Colon (tissue), 2 donors: ENCODE results near the gene MAPK9.

ENCODE experiments used
- FAIRE-seq: peaks from 2 replicates; lab custom pipeline; 2012; peaks lifted over from hg19 to GRCh38; lab: Jason Lieb, UNC
- donor health status: control.
- donor health status: control.

MAPK9 gene

DNA sequence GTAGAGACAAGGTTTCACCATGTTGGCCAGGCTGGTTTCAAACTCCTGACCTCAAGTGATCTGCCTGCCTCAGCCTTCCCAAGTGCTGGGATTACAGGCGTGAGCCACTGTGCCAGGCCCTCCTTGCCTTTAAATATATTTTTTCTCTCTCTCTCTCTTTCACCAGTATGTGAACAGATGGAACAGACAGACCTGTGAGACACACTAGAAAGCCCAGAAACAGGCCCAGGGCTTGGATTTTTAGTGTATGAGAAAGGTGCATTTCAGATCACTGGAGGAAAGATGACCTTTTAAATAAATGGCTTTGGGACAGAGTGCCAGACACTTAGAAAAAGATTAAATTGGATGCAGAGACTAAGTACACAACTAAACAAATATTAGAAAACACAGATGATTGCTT, 86.0 kb downstream of the MAPK9 start:
- no peak for FAIRE-seq

DNA sequence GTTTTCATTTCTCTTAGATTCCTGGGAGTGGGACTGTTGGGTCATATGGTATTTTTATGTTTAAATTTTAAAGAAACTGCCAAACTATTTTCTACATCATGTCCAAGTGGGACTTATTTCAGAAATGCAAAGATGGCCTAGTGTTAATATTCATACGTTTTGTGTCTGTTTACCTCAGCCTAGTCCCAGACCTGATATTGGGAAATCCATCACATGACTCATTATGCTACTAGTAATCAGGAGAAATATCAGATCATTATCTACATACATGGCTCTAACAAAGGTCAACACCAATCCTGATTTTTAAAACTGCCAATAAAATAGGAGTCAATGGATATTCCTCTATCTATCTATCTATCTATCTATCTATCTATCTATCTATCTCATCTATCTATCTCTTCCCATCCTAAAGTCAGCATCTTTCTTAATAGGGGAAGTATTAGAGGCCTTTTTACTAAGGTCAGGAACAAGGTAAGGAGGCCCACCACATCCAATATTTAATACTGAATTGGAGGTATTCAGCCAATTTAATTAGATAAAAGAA, 87.5 kb downstream of the MAPK9 start:
- no peak for FAIRE-seq

DNA sequence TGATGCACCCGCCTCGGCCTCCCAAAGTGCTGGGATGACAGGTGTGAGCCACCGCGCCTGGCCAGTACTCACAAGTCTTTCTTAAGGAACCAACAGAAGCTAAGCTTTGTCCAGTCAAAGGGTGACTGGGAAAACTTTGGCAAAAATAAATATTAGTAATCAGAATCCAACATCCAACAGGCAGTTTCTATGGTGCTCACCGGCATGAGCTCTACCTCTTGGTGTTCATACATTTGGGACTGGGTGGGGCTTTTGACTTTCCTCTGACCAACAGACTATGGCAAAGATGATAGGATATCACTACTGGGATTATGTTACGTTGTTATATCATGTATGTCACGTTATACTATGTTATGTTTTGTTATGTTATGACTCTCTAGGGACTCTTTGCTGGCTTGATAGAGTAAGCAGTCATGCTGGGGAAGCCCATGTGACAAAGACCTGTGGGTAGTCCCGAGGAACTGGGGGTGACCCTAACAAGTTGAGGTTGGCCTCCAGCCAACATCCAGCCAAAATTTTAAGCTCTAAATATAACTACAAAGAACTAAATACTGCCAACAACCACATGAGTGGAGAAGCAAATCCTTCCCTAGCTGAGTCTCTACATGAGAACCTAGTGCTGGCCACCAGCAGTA, 88.8 kb downstream of the MAPK9 start:
- FAIRE-seq = no peak

- no peak for FAIRE-seq
These were observed 90.6 kb downstream of the MAPK9 start for GRCh38 chr5:180201051-180201987.

- FAIRE-seq = no peak
These were observed 92.5 kb downstream of the MAPK9 start for GRCh38 chr5:180199390-180199789.

DNA sequence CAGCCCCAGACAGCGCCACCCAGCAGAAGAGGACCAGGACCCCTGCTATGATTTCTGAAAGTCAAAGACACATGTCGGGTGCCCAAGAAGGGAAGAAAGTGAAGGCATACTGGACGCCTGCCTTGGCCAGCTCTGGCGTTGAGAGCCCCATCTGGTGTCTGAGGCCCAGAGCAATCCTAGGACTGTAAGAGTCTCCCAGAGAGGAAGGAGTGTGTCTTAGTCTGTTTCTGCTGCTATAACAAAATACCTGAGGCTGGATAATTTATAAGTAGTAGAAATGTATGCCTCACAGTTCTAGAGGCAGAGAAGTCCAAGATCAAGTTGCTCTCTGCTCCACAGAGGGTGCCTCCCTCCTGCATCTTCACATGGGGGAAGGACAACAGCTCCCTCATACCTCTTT, 93.7 kb downstream of the MAPK9 start:
- FAIRE-seq = no peak

GRCh38 chr5:180197016-180197702, 94.7 kb downstream of the MAPK9 start:
- FAIRE-seq = no peak

GRCh38 chr5:180194410-180195345, 97.2 kb downstream of the MAPK9 start:
- FAIRE-seq = no peak

DNA sequence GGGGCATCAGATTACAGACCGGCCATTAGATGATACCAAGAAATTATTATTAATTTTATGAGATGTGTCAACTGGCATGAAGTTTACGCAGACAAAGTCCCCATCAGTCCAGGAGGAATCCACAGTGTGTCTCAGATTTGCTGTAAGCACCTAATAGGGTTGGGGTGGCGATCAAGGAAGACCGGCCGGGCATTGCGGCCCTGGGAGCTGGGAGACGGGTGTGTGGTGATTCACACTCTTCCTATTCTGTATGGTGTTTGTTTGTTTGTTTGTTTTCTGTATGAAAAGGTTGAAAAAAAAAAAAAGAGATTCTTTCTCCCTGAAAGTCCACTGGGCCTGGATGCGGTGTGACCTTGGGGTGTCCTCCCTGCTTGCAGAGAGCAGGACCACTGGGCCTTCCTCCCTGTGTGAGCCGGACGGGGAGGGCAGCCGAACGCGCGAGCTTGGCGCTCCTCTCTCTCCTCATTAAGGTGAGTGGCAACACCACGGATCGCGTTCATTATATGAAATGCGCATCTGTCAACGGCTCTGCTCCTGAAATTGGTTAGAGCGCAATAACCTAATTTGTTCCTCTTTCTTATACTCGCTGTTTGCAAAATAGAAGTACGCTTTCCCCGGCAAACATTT, 98.0 kb downstream of the MAPK9 start:
- FAIRE-seq = no peak

- no peak for FAIRE-seq
These were observed 100.2 kb downstream of the MAPK9 start for GRCh38 chr5:180191716-180192115.

GRCh38 chr5:180187767-180188166, 104.1 kb downstream of the MAPK9 start:
- FAIRE-seq = no peak
